GM23248 (cell line): ENCODE data around the gene RAB4B.

ENCODE experiments used
- EZH2 ChIP-seq: fragments of 200-600 bp; sonication (generic); IDR thresholded peaks from 2 replicates; pipeline ENCODE4 v1.6.1; 2018; ENCODE audit warnings: antibody characterized with exemption, mild to moderate bottlenecking; ENCODE audit not compliant: insufficient read depth, poor library complexity, severe bottlenecking
- EZH2phosphoT487 ChIP-seq: fragments of 200-600 bp; sonication (generic); IDR thresholded peaks from 2 replicates; pipeline ENCODE4 v1.6.1; 2018; ENCODE audit warnings: antibody characterized with exemption, moderate library complexity, mild to moderate bottlenecking, low read depth; ENCODE audit not compliant: insufficient read depth

GRCh38 chr19:40759352-40759751 lies 18.7 kb upstream of the RAB4B start:
- TF ChIP-seq EZH2phosphoT487 (no peak), EZH2 (no peak)
